GM03348 (cell line): ENCODE measurements around the gene ZYG11A.
A peak's percentile ranks its signal among the peaks of the same experiment; 100 is the strongest.

Experiments
- DNase-seq: peaks from one replicate; pipeline ENCODE4 v3.0.0; 2012; ENCODE audit warnings: low spot score

Gene ZYG11A

DNA sequence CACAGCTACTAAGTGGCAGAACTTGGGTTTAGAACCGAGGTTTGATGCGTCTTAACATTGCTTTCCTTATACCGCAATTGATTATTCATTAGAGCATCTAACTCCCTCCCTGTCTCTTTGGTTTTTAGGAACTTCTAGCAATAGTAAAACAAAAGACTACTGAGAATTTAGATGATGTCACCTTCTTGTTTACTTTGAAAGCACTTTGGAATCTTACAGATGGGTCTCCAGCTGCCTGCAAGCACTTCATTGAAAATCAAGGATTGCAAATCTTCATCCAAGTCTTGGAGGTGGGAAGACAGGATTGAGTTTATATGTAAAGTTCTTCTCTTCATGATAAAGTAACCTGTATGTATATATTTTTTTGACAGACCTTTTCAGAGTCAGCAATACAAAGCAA is 35.0 kb downstream of the ZYG11A start:
- DNase-seq: no peak

DNA sequence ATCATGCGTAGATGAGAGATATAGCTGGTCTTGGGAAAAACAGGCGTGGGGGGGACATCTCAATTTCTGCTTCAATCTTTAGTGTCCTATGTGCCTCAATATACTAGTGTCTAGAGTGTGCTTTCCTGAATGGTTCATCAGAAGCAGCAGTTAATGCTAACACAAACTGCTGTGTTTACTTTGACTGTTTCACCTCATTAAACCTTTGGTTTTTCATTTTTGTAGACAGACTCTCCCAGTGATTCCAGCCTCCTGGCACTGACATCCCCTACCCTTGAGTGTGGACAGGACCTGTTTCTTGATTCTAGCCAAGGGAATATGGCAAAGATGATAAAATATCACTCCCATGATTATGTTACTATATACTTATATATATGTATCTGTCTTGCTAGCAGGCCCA is 37.6 kb downstream of the ZYG11A start:
- no peak for DNase-seq

GRCh38 chr1:52887483-52887882 is 44.9 kb downstream of the ZYG11A start:
- DNase-seq: no peak

DNA sequence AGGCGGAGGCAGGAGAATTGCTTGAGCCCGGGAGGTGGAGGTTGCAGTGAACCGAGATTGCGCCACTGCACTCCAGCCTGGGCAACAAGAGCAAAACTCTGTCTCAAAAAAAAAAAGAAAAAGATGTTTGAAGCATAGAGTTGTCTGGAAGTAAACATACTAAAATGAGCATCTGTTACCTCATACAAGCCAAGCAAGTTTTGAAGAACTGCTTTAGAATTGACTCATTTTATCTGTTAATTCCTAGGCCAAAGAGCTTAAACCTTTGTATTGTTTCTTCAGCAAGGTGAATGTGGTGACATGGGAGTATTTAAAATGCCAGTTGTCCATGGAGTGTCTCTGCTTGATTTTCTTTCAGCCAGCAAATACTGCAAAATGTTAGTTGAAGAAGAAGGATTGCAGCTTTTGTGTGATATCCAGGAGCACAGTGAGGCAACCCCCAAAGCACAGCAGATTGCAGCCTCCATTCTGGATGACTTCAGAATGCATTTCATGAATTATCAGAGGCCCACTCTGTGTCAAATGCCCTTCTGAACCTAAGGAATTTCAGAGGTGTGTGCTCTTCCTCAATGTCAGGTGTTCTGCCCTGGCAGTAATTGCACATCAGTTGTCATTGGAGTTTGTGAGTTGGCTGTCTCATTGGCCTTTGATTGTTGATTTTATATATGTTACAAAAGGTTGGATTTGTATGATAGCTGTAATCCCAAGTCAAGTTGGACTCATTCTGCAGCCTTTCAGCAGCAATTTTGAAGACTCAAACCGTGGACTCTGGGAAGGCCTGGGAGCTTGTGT is 50.1 kb downstream of the ZYG11A start:
- DNase-seq: no peak

DNA sequence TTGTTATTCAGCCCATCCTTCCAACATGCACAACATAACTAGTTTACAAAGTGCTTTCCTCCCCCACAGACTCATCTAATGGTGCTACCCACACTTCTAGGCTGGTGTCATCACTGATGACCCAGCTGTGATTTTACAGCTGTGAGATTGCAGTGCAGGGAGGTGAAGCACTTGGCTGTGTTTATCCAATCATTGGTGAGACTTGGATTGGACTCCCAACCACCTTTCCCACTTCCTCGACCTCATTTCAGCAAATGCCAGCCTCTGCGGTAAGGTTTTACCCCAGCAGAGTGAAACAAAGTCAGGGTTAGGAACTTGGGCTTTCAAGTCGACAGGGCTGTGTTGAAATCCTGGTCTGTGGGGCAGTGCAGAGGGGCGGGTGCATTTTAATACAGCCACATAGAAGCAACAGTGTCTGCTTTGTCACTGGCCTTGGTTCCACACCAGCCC is 56.9 kb downstream of the ZYG11A start:
- no peak for DNase-seq

- DNase-seq: no peak
Measured at GRCh38 chr1:52900402-52900801, 57.8 kb downstream of the ZYG11A start.

GRCh38 chr1:52901384-52901783 is 58.8 kb downstream of the ZYG11A start:
- DNase-seq: no peak

GRCh38 chr1:52904208-52904926 is 61.8 kb downstream of the ZYG11A start:
- DNase-seq: no peak

- DNase-seq: peak; percentile 63
Measured at GRCh38 chr1:52904927-52905698, 62.6 kb downstream of the ZYG11A start.

DNA sequence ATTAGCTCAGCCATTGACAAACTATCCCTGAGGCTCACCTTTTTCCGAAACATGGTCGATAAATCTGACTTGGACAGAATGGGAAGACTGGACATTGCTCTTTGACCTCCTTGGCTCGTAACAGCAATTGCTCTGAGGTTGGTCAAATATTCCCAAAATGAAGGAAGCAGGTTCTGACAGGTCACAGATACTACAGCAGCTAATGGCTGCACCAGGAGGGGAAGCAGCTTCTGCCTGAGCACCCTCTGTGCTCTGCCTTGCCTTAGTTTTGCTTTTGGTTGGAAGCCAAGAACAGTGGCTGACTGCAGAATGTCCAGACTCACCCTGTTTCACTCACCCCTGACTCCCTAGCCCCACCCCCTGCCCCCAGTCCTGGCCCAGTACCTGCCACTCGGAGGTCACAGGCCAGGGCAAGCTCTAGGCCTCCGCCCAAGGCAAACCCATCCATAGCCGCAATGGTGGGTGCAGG is 63.6 kb downstream of the ZYG11A start:
- no peak for DNase-seq

DNA sequence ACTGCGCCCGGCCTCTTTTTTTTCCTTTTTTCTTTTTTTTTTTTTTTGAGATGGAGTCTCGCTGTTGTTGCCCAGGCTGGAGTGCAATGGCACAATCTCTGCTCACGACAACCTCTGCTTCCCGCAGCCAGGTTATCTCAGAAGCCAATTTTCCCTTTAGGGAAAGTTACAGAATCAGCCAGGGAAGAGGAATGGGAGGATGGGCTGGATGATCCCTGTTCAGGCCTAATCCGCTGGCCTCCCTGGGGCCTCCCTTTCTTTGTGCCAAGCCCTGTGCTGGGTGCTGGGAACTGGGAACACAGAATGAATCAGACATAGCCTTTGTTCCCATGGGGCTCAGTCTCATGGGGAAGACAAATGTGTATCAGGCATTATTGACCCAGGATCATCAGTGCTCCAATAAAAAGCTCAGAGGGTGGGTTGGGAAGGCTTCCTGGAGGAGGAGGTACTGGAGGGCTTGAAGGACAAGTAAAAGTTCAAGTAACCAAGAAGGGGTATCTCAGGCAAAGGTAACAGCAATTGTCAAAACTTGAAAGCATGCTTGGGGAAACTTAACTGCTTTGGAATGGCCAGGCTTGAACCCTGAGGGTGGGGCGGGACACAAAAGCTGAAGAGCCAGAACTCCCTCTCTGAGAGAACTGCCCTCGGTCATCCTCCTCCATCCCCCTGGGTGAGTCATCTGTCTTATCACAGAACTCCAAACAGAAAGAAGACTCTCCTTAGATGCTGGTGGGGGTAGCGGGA is 64.7 kb downstream of the ZYG11A start:
- no peak for DNase-seq

- no peak for DNase-seq
Measured at GRCh38 chr1:52907812-52908153, 65.2 kb downstream of the ZYG11A start.

GRCh38 chr1:52911541-52911940 is 69.0 kb downstream of the ZYG11A start:
- DNase-seq: no peak

GRCh38 chr1:52913014-52913413 is 70.5 kb downstream of the ZYG11A start:
- no peak for DNase-seq

- no peak for DNase-seq
Measured at GRCh38 chr1:52913537-52913936, 71.0 kb downstream of the ZYG11A start.

DNA sequence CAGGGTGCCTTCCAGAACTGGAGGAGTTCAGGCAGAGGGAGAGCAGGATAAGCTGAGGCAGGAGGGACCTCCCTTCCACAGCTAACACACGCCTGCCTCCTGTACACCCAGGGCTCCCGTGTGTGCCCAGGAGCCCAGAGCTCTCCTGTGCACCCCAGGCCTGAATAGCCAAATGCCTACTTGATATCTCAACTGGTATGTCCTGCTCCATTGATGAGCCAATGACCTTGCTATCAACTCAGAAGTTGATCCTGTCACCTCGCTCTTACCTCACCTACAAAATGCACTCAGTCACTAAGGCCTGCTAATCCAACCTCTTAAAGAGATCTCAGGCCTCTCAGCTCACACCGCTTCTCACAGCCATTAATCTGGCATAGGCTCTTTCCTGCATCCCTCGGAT is 71.9 kb downstream of the ZYG11A start:
- no peak for DNase-seq

DNA sequence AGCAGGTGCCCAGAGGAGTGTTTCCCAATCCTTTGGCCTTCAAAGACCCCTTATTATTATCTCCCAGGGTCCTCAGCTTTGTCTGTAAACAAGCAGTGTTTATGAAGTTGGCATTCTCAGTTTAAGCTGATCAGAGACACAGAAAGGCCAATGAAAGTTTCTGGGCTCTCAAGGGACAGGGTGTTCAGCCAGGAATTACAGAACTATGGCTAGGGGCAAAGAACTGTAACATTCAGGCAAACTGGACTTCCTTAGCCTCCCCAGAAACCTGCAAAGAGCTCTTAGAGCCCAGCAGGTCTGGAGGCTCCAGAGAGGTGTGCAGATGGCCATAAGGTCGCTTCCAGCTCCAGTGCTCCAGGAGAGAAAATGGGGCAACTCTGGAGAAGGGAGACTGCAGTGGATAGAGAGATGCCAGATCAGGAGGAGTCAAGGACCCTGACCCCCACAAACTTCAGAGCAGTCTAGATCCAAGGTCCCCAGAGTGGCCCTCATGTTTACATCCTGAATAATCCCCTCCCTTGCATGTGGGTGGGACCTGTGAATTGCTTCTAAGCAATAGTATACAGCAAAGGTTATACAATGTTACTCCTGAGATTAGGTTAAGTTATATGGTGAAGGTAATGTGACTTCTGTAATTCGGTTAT is 72.8 kb downstream of the ZYG11A start:
- DNase-seq: no peak

- DNase-seq: no peak
Measured at GRCh38 chr1:52915855-52916220, 73.3 kb downstream of the ZYG11A start.

GRCh38 chr1:52916241-52916975 is 73.8 kb downstream of the ZYG11A start:
- DNase-seq: no peak

- DNase-seq: no peak
Measured at GRCh38 chr1:52917156-52917555, 74.6 kb downstream of the ZYG11A start.

- no peak for DNase-seq
Measured at GRCh38 chr1:52917581-52917980, 75.0 kb downstream of the ZYG11A start.
